Right lobe of liver (tissue), 4 donors: Measurements from ENCODE around the gene ZNF565.

Source experiments
- CTCF ChIP-seq, 4 donors: fragments of 200-600 bp in 3 of 4; fragments of 450-650 bp in 1 of 4; IDR thresholded peaks; one replicate each; pipeline versions ENCODE4 v1.5.1 to v1.8.0; 2016 to 2022; ENCODE audit warnings: antibody characterized with exemption in 4 of 4, mild to moderate bottlenecking in 2 of 4
- POLR2A ChIP-seq: fragments of 450-650 bp; IDR thresholded peaks from one replicate; pipeline ENCODE4 v1.6.1; 2017; ENCODE audit warnings: antibody characterized with exemption, mild to moderate bottlenecking
- donor health status: DM: no; HTN: no; CAD: no.
- donor health status: DM: no; HTN: no; CAD: no.
- donor health status: DM: no; HTN: yes; CAD: no.

GRCh38 chr19:36196249-36196648 is 18.2 kb downstream of the ZNF565 start:
- TF ChIP-seq CTCF (IDR thresholded peaks at IDR 0.05) (no peak), POLR2A (no peak)
